Measurements from ENCODE around the gene ITPR2.

ITPR2 gene

DNA sequence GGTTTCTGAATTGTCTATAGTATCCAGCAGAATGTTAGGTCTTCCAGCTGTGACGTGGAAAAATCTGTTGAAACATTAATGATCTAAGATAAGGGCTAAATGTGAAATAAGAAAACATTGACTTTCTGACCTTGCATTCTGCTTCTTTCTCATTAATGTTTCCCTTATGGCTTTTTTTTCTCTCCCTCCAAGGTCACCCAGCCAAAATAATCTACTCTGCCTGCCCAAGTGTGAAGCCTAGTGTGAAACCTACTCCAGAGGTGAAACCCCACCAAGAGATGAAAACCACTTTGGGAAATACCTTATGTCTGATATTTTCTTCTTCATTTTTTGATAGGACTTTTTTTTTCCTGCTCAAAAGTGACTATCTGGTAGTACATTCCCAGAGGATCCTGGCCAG lies 529.6 kb downstream of the ITPR2 start:
- DNase-seq (ENCODE audit: insufficient read length, low spot score) (no peak), FAIRE-seq (no peak)
- no peak for TF ChIP-seq POLR2A (IDR thresholded peaks at IDR 0.05; ENCODE audit: low read depth, low read length)

DNA sequence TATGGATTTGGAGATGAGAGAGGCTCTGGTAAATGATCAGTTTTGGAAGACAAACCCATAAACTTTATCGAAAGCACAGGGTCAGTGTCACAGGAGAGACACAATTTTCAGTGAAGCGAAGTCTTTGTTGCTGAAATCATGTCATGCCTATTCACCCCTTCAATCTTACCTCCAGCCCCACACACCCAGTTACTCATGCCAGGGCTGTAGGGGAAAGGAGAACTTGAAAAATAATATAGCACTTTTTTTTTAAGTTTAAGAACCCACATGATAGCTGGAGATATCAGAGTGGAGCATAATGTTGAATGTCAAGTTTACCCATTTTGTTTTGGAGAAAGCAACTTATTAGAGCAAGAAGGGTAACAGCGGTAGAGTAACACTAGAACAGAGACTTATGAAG lies 530.2 kb downstream of the ITPR2 start:
- DNase-seq (ENCODE audit: insufficient read length, low spot score) (no peak), FAIRE-seq (no peak)
- TF ChIP-seq POLR2A (IDR thresholded peaks at IDR 0.05; ENCODE audit: low read depth, low read length) = no peak

DNA sequence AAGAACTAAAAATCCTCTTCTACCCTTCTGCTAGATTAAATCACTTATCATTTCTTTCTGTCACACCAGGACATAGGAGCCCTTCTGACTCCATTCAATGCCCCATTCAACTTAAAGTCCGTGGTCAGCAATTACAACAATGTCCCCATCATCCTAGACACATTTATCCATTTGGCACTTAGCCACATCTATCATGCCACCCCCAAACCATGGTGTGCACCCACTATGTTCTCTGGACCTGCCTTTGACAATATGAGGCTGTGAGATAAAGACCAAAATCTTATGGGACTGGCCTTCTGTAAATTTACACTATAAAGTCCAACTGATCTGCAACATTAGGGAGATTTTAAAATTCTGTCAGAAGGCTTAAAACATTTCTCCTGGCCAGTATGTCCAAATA lies 533.2 kb downstream of the ITPR2 start:
- FAIRE-seq = no peak
- DNase-seq (ENCODE audit: insufficient read length, low spot score) = no peak
- no peak for TF ChIP-seq POLR2A (IDR thresholded peaks at IDR 0.05; ENCODE audit: low read depth, low read length)

DNA sequence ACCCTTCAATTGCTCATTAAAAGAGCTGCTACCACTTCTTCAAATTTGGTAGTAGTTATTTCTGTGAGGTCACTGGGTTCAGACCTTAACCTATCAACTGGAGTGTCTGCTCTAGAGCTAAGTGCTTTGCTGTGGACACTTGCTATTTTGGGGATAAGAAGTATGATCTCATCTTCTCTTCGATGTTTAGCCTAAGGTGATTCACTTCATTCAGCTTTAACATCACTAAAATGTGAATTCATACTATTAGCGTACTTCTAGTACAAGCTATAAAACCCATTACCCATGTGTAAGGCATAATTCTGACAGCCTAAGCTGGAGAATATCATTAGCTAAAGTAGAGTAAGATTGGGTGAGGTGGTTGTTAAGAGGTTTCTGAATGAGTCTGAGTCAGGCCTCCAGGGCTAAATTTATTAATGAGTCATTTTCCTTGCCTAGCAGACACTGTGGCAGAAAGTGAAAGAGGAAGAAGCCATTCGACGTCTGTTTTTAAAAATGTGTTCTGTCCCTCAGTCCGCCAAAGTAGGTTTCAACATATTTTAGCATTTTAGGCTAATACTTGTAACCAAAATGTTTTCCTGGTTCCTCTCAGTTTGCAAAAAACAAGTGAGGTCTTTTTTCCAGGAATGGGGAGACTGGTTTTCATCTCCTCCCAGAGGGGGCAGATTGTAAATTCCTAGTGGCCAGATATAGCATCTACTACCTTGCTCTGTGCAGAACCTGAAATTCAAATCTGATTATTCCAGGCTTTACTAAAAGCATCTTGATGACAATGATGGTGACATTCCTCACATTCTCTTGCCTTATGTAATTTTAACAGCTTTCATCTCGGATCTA lies 534.0 kb downstream of the ITPR2 start:
- peak; percentile 56 for DNase-seq (ENCODE audit: insufficient read length, low spot score)
- TF ChIP-seq POLR2A (IDR thresholded peaks at IDR 0.05; ENCODE audit: low read depth, low read length) = no peak
- peak; percentile 96 for FAIRE-seq

DNA sequence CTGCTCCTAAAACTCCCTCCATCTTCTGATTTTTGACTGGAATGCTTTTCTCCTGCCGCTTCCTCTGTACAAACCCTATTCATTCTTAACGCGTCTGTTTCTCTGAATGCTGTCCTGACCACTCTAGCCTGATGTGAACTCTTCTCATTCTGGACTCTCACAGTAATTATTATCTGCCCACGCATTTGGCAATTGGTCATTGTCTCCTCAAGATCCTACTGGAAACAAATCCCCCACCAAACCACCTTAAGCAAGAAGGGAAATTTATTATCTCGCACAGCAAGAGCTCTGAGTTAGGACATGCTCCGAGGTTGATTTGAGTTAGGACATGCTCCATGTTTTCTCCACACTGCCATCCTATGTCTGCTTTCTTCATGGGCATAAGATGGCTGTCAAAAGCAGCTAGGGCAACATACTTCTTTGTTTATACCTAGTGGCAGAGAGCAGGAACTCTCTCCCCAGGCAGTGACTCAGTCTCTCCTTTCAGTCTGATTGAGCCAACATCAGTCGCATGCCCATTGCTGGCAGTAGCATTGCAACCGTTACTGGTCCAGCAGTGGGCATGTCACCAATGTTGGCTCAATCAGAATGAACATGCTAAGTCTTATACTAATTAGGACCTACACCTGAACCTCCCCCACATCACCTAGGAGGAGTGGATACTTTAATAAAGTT lies 535.5 kb downstream of the ITPR2 start:
- FAIRE-seq = no peak
- TF ChIP-seq POLR2A (IDR thresholded peaks at IDR 0.05; ENCODE audit: low read depth, low read length) = no peak
- no peak for DNase-seq (ENCODE audit: insufficient read length, low spot score)

DNA sequence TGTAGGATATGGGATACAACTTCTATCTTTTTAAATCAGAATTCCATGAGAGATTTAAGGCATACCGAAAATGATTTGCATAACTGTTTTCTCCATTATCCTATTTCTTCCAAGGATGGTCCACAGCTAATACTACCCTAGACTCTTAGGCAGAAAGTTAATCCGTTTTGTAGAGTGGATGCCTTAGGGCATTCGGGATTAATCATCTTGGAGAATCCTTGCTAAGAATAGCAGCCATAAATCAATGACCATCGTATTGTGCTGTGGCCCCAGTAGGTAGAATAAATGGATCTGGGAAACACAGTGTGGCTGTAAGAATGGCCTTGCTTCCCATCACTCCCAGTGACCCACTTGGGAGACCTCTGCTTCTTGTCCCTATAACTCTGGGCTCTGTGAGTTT lies 538.0 kb downstream of the ITPR2 start:
- no peak for TF ChIP-seq POLR2A (IDR thresholded peaks at IDR 0.05; ENCODE audit: low read depth, low read length)
- FAIRE-seq (no peak), DNase-seq (ENCODE audit: insufficient read length, low spot score) (no peak)

DNA sequence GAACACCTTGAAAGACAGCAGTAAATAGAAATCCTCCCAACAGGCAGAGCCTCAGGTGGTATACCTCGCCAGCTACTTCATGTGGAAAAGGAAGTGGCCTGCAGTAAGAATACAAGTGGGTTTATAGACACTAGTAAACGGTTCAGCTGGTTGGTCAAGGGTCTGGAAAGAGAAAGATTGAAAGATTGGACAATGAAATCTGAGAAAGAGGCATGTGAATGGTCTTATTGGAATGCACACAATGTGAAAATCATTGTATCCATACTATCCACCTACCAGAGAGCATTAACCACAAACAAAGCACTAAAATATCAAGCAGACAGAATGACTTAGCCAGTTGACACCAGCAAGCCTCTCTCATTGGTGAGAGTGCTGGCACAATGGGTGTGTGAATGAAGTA lies 539.4 kb downstream of the ITPR2 start:
- no peak for TF ChIP-seq POLR2A (IDR thresholded peaks at IDR 0.05; ENCODE audit: low read depth, low read length)
- FAIRE-seq (no peak), DNase-seq (ENCODE audit: insufficient read length, low spot score) (no peak)

DNA sequence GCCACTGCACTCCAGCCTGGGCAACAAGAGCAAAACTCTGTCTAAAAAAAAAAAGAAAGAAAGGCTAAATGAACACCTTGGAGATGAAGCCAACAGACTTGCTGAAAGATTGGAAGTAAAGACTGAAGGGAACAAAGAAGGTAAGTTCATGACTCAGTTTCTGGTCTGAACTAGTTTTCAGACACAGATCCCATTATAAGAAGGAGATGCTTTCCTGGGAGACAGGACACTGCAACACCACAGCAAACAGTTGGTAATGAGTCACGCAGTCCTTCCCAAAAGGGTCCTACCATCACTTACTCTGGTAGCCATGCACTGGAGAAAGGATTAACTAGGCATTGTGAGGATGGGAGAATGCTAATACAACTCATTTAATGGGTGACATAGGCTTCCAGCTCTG lies 540.4 kb downstream of the ITPR2 start:
- no peak for FAIRE-seq
- no peak for TF ChIP-seq POLR2A (IDR thresholded peaks at IDR 0.05; ENCODE audit: low read depth, low read length)
- no peak for DNase-seq (ENCODE audit: insufficient read length, low spot score)

DNA sequence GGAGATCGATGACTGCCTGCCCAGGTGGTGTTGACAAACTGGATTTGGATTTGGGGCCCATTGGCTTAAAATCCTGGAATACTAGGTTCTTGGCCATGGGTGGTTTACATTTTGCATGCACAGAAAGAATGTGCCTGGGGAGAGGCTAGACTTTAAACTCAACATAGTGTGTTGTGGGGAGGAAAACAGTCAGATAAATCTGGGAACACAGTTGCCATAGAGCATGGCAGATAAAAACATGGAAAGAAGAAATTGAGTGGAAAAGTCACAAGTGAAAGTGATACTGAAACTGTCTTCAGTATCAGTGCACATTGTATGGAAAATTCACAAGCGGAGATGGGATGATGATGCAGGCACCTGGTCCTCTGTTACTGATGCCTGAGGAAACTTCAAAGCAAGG lies 542.4 kb downstream of the ITPR2 start:
- no peak for TF ChIP-seq POLR2A (IDR thresholded peaks at IDR 0.05; ENCODE audit: low read depth, low read length)
- DNase-seq (ENCODE audit: insufficient read length, low spot score) (no peak), FAIRE-seq (no peak)

DNA sequence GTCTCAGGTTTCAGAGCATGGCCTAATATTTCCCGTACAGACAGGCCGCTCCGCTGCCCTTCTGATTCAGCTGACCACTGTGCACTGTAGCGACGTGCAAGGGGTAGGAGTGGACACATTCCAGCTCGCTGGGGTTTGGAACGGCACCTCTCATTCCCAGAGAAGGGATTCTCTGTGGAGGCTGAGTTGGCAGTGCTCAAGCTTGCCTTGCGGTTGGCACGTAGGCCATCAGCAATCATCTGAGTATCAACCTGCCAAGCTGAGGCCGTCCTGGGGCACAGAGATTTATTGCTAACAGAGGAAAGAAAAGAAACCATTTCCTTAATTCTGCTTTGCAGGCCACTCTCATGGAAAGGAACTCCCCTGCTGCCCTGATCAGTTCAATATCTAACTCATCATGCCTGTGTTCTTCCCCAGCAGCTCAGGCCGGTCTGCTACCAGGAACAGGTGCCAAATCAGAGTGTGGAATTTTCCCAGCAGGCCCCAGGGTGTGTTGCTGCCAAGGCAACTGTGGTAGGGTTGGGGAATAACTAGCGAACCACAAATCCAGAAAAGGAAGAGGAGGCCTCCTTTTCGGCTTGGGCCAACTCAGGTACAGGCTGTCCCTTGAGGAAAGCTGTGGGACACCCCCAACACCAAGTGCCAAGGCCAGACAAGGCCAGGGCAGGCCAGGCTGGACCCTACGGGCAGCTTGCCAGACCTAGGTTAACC lies 545.2 kb downstream of the ITPR2 start:
- FAIRE-seq (peak; percentile 92), DNase-seq (ENCODE audit: insufficient read length, low spot score) (peak; percentile 20)
- TF ChIP-seq POLR2A (IDR thresholded peaks at IDR 0.05; ENCODE audit: low read depth, low read length) = no peak
